NOMO-1 treated with dmso at 0.1 percent for 144 hours (cell line): Measurements from ENCODE around the gene APOC4.

Experiments used
- DNase-seq: peaks from one replicate; lab custom pipeline; 2025; ENCODE audit not compliant: unreplicated experiment; lab: John Stamatoyannopoulos, UW

The APOC4 gene

GRCh38 chr19:44992336-44993163 is 50.5 kb downstream of the APOC4 start:
- no peak for DNase-seq

GRCh38 chr19:44993526-44993925 is 51.5 kb downstream of the APOC4 start:
- DNase-seq: no peak

- no peak for DNase-seq
These were observed 52.0 kb downstream of the APOC4 start for GRCh38 chr19:44993926-44994537.
